ENCODE data around the gene HOXD11. TPM values are rescaled to one million over a fixed set of nuclear protein-coding genes. Genes with fewer than 3 reads are reported as not detected.

HOXD11 gene
- total and polyA plus RNA-seq, 8 donors = not detected

GRCh38 chr2:176085861-176086771 is 21.0 kb upstream of the HOXD11 start:
- H3K27ac ChIP-seq = no peak overlapping the region
- peaks cover 9 to 41% (median 23%) of the 10 kb centered on the region in 4 donors for H3K9me3 ChIP-seq
- intact Hi-C loops (cut with DNase I; ENCODE audit: low total_unique reads) = no loop called here
- peaks cover 9 to 58% (median 36%) of the 10 kb centered on the region in 4 donors for H3K4me1 ChIP-seq
- H3K4me3 ChIP-seq = peak overlapping the region in 1 of 4 donors; percentile 22
- H3K36me3 ChIP-seq = no peaks in the 10 kb centered on the region
- peak in 1 of 7 experiments; percentile 22 for TF ChIP-seq CTCF (IDR thresholded peaks at IDR 0.05)
- no peak for TF ChIP-seq EP300 (IDR thresholded peaks at IDR 0.05)
- WGBS, 5 donors = 3 to 5% (median 5%) methylated on average over 20 to 46 of the region's 46 CpGs
- DNase-seq = peak; percentile 32 to 75
- H3K27me3 ChIP-seq = peaks cover 58 to 100% (median 100%) of the 10 kb centered on the region in 3 donors

- H3K9me3 ChIP-seq = peaks cover under 1 to 30% (median 9%) of the 10 kb centered on the region in 4 donors
- WGBS, 5 donors = 21 to 30% (median 25%) methylated on average over 24 to 29 of the region's 29 CpGs
- peak overlapping the region in 3 of 4 donors; percentile 12 to 50 (median 22) for H3K4me3 ChIP-seq
- peaks cover 11 to 58% (median 42%) of the 10 kb centered on the region in 4 donors for H3K4me1 ChIP-seq
- no peak for DNase-seq
- no peaks in the 10 kb centered on the region for H3K36me3 ChIP-seq
- intact Hi-C loops (cut with DNase I; ENCODE audit: low total_unique reads) = no loop called here
- H3K27me3 ChIP-seq = peaks cover 52 to 100% (median 100%) of the 10 kb centered on the region in 3 donors
- TF ChIP-seq CTCF (IDR thresholded peaks at IDR 0.05) (no peak), EP300 (IDR thresholded peaks at IDR 0.05) (no peak), POLR2AphosphoS5 (IDR thresholded peaks at IDR 0.05) (no peak), POLR2A (IDR thresholded peaks at IDR 0.05) (no peak)
- no peak overlapping the region for H3K27ac ChIP-seq
These were observed 19.6 kb upstream of the HOXD11 start for GRCh38 chr2:176087330-176088047.

- peaks cover 19 to 58% (median 45%) of the 10 kb centered on the region in 4 donors for H3K4me1 ChIP-seq
- peak overlapping the region; percentile 12 to 50 (median 19) for H3K4me3 ChIP-seq
- intact Hi-C loops (cut with DNase I; ENCODE audit: low total_unique reads) = no loop called here
- H3K9me3 ChIP-seq = peaks cover 0 to 28% (median 6%) of the 10 kb centered on the region in 4 donors
- peaks cover 52 to 100% (median 100%) of the 10 kb centered on the region in 3 donors for H3K27me3 ChIP-seq
- peak; percentile 54 to 83 for DNase-seq
- no peaks in the 10 kb centered on the region for H3K36me3 ChIP-seq
- 4 to 8% (median 6%) methylated on average over 34 to 49 of the region's 49 CpGs for WGBS, 5 donors
- no peak overlapping the region for H3K27ac ChIP-seq
- peak in 5 of 7 experiments; percentile 35 to 73 (median 62) for TF ChIP-seq CTCF (IDR thresholded peaks at IDR 0.05)
- TF ChIP-seq POLR2AphosphoS5 (IDR thresholded peaks at IDR 0.05) = no peak
These were observed 18.8 kb upstream of the HOXD11 start for GRCh38 chr2:176088048-176088936.

Measured in stomach (tissue), 9 donors.